BJ (cell line): ENCODE measurements around the gene GPR65. TPM values are rescaled to one million over a fixed set of nuclear protein-coding genes. Genes with fewer than 3 reads are reported as not detected.

ENCODE experiments used
- CTCF ChIA-PET: fragments of 350-600 bp; formaldehyde crosslinking; extraction: SDS; loops from one replicate; lab custom pipeline; 2021; ENCODE audit warnings: antibody characterized with exemption, inconsistent platforms; lab: Yijun Ruan, JAX
- POLR2A ChIA-PET: fragments of 300-600 bp; sonication (Branson Sonifier 250); formaldehyde crosslinking; extraction: SDS; loops from one replicate; lab custom pipeline; 2021; ENCODE audit warnings: antibody characterized with exemption; lab: Charles Lee
- DNase-seq: peaks from one replicate; pipeline ENCODE4 v3.0.0-alpha.2; 2011; ENCODE audit warnings: low read depth
- H3K27me3 ChIP-seq: 2 replicates; pipeline ENCODE4 v1.6.0; 2011; ENCODE audit warnings: low read length; ENCODE audit not compliant: control insufficient read depth, insufficient read depth
- H3K36me3 ChIP-seq: 2 replicates; pipeline ENCODE4 v1.5.1; 2011; ENCODE audit warnings: low read length; ENCODE audit not compliant: control insufficient read depth, insufficient read depth
- H3K4me3 ChIP-seq: 2 replicates; pipeline ENCODE4 v1.5.1; 2011; ENCODE audit warnings: low read depth, mild to moderate bottlenecking, control low read depth, low read length
- polyA plus RNA-seq: library from polyadenylated mRNA; depleted of rRNA; stranded (reverse); fragments of >200 nt; gene quantifications from 2 replicates; pipeline ENCODE4 v1.2.3, GENCODE V29; 2011
- TF ChIP-seq, protein P1 (sequence below): IDR thresholded peaks from 2 replicates; pipeline ENCODE4 v1.5.1; 2011; ENCODE audit warnings: low read depth, mild to moderate bottlenecking, control low read depth, inconsistent platforms, low read length, moderate library complexity; ENCODE audit not compliant: insufficient read depth

GPR65 gene
- polyA plus RNA-seq, 1 experiment = 0.05 TPM

DNA sequence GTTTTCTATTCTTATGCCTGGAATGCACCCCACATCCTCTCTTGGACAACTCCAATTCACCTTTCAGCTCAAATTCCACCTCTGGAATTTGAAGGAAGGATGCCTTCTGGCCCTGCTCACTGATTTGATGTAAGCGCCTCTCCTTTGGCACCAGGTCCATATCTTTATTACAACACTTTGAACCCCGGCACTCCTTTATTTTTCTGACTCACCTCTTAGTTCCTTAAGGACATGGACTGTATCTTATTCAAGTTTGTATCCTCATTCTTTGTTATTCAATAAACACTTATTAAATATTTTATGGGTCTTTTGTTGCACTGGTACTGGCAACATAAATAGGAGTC is 15.0 kb upstream of the GPR65 start:
- no peaks in the 10 kb centered on the region for H3K36me3 ChIP-seq
- DNase-seq = no peak
- TF ChIP-seq, protein P1, sequence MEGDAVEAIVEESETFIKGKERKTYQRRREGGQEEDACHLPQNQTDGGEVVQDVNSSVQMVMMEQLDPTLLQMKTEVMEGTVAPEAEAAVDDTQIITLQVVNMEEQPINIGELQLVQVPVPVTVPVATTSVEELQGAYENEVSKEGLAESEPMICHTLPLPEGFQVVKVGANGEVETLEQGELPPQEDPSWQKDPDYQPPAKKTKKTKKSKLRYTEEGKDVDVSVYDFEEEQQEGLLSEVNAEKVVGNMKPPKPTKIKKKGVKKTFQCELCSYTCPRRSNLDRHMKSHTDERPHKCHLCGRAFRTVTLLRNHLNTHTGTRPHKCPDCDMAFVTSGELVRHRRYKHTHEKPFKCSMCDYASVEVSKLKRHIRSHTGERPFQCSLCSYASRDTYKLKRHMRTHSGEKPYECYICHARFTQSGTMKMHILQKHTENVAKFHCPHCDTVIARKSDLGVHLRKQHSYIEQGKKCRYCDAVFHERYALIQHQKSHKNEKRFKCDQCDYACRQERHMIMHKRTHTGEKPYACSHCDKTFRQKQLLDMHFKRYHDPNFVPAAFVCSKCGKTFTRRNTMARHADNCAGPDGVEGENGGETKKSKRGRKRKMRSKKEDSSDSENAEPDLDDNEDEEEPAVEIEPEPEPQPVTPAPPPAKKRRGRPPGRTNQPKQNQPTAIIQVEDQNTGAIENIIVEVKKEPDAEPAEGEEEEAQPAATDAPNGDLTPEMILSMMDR = no peak
- no peak overlapping the region for H3K4me3 ChIP-seq
- ChIA-PET CTCF (no interaction called here), POLR2A (no interaction called here)
- no peaks in the 10 kb centered on the region for H3K27me3 ChIP-seq

DNA sequence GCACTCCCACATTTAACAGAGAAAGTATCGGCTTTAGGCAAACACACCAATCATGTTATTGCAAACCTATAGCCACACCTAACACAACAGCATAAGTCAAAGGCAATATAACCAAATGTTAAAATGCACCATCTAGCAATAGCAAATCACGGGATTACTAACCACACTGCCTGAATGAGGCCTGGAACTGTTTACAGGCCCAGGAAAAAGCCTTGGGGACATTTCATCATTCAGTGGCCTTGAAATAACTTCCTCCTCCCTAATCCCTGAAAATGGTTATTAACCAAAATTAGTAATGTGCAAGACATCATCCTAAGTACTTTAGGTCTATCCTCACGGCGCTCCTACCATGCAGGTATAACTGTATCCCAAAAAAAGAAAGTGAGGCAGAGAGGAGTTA is 14.3 kb upstream of the GPR65 start:
- TF ChIP-seq, protein P1 = no peak
- ChIA-PET CTCF (no interaction called here), POLR2A (no interaction called here)
- Histone ChIP-seq H3K36me3 (no peaks in the 10 kb centered on the region), H3K4me3 (no peak overlapping the region), H3K27me3 (no peaks in the 10 kb centered on the region)
- no peak for DNase-seq

GRCh38 chr14:87992346-87992717 is 12.6 kb upstream of the GPR65 start:
- H3K4me3 ChIP-seq = peak overlapping the region; percentile 58
- H3K36me3 ChIP-seq = no peaks in the 10 kb centered on the region
- TF ChIP-seq, protein P1 = no peak
- POLR2A ChIA-PET = no interaction called here
- no peaks in the 10 kb centered on the region for H3K27me3 ChIP-seq
- no peak for DNase-seq
- CTCF ChIA-PET = no interaction called here

DNA sequence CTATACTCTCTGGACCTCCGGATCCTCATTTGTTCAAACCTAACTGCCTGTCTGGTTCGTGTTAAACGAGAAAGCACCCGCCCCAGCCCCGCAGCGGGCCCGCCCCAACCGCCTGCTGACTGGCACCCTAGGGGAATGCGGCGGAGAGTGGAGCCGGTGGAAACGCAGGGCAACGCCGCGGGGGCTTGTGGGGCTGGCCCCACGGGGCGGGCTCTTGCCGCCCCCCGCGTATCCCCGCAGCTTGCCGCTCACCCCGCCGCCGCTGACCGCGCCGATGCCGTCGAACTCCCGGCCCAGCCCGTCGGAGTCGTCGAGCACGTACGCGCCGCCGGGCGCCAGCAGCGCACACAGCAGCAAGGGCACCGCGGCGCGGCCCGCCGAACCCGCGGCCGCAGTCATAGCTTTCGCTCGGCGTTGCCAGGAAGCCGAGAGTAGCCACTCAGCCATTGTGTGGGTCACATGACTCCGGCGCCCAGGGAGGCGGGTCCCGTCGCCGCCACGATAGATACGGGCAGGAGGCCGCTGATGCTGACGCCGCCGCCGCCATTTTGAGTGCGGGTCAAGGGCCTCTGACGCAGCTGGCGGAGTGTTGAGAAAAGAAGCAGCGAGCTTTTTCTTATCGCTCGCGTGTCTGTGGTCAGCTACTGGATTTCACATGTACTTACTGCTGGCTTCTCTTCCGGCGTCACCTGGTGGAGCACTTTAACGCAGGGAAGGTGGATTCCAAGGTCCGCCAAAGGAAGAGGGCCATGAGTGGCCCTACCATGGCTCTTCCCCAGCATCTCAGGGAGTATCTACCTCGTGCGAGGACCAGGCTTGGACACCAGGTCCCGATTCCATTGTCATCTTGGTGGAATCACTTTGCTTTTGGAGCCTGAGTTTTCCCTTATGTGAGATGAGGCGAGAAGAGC is 12.0 kb upstream of the GPR65 start, which contains the start of gene GALC:
Gene GALC, minus strand, starts transcription at position 465 of the 911 bp plus-strand sequence. Its CDS starts 18 bp downstream, at position 447.
- Histone ChIP-seq H3K27me3 (no peaks in the 10 kb centered on the region), H3K4me3 (peak within 1 kb of the TSS; percentile 58), H3K36me3 (no peaks in the 10 kb centered on the region)
- DNase-seq = peak; percentile 32
- TF ChIP-seq, protein P1 = no peak
- CTCF ChIA-PET = interaction anchor here (0.9 kb wide), 1 partner anchor 48 kb away, joined by 4 read pairs; no protein-coding TSS in a partner anchor
- POLR2A ChIA-PET = no interaction called here

GRCh38 chr14:87994974-87995373 is 10.0 kb upstream of the GPR65 start:
- Histone ChIP-seq H3K36me3 (no peaks in the 10 kb centered on the region), H3K4me3 (no peak overlapping the region), H3K27me3 (no peaks in the 10 kb centered on the region)
- POLR2A ChIA-PET = no interaction called here
- TF ChIP-seq, protein P1 = no peak
- no peak for DNase-seq
- CTCF ChIA-PET = interaction anchor here (0.8 to 1.2 kb wide), 4 partner anchors 11 to 60 kb away, joined by 3 read pairs; no protein-coding TSS in a partner anchor
